Measurements from ENCODE around the gene CFAP161. TPM values are rescaled to one million over a fixed set of nuclear protein-coding genes. Genes with fewer than 3 reads are reported as not detected.

The CFAP161 gene
- total RNA-seq, 5 donors from 2014 or later (not counting 1 experiment from before 2014, with no cell fraction given) = 0.35 TPM; not detected in 4

- Mint-ChIP-seq H3K4me3 (no peak overlapping the region), H3K27ac (no peak overlapping the region), H3K27me3 (peaks cover 8 to 18% of the 10 kb centered on the region in 2 donors), H3K36me3 (no peaks in the 10 kb centered on the region), H3K4me1 (no peaks in the 10 kb centered on the region), H3K9me3 (no peaks in the 10 kb centered on the region)
- ChIA-PET POLR2A (no interaction called here), CTCF (interaction anchor here in 1 of 2 donors (0.6 kb wide), 1 partner anchor 18 kb away, joined by 4 read pairs; no protein-coding TSS in a partner anchor)
- 64% methylated on average over 5 of the region's 5 CpGs for WGBS (ENCODE audit: insufficient coverage)
- Histone ChIP-seq H3K9me3 (no peaks in the 10 kb centered on the region), H3K4me1 (ENCODE audit: control insufficient read depth in 1 of 2, extremely low read depth in 1 of 2, insufficient read depth in 2 of 2, low read length in 2 of 2) (no peaks in the 10 kb centered on the region), H3K4me3 (ENCODE audit: control insufficient read depth in 1 of 2, extremely low read depth in 1 of 2, low read length in 1 of 2) (no peak overlapping the region), H3K36me3 (ENCODE audit: control insufficient read depth in 2 of 2, extremely low read depth in 1 of 2, insufficient read depth in 1 of 2, low read length in 1 of 2) (no peaks in the 10 kb centered on the region), H3K27ac (ENCODE audit: low read length) (no peak overlapping the region), H3K27me3 (replicated peaks in 1 of 2; ENCODE audit: control insufficient read depth in 2 of 2, extremely low read depth in 1 of 2, insufficient read depth in 2 of 2, low read length in 1 of 2) (no peaks in the 10 kb centered on the region)
- DNase-seq (no peak), ATAC-seq (replicated peaks in 1 of 4) (no peak)
Observed at GRCh38 chr15:81088470-81089013, 45.5 kb upstream of the CFAP161 start.

- no peaks in the 10 kb centered on the region for H3K36me3 ChIP-seq (ENCODE audit: control insufficient read depth in 2 of 2, extremely low read depth in 1 of 2, insufficient read depth in 1 of 2, low read length in 1 of 2)
- H3K27me3 ChIP-seq (replicated peaks in 1 of 2; ENCODE audit: control insufficient read depth in 2 of 2, extremely low read depth in 1 of 2, insufficient read depth in 2 of 2, low read length in 1 of 2) = peaks cover 0 to 26% of the 10 kb centered on the region in 2 experiments
- no peak overlapping the region for H3K27ac ChIP-seq (ENCODE audit: low read length)
- WGBS (ENCODE audit: insufficient coverage) = 70% methylated on average over 7 of the region's 13 CpGs
- Mint-ChIP-seq H3K4me3 (no peak overlapping the region), H3K27me3 (peaks cover 32 to 40% of the 10 kb centered on the region in 2 donors), H3K27ac (no peak overlapping the region), H3K9me3 (no peaks in the 10 kb centered on the region), H3K4me1 (no peaks in the 10 kb centered on the region), H3K36me3 (no peaks in the 10 kb centered on the region)
- POLR2A ChIA-PET = no interaction called here
- H3K4me1 ChIP-seq (ENCODE audit: control insufficient read depth in 1 of 2, extremely low read depth in 1 of 2, insufficient read depth in 2 of 2, low read length in 2 of 2) = peaks cover 0 to 2% of the 10 kb centered on the region in 2 experiments
- no peak overlapping the region for H3K4me3 ChIP-seq (ENCODE audit: control insufficient read depth in 1 of 2, extremely low read depth in 1 of 2, low read length in 1 of 2)
- DNase-seq (no peak), ATAC-seq (replicated peaks in 1 of 4) (no peak)
- CTCF ChIA-PET = no interaction called here
- H3K9me3 ChIP-seq = no peaks in the 10 kb centered on the region
Observed at GRCh38 chr15:81091889-81092558, 42.0 kb upstream of the CFAP161 start.

- no peak overlapping the region for H3K27ac ChIP-seq (ENCODE audit: low read length)
- Mint-ChIP-seq H3K4me3 (no peak overlapping the region), H3K36me3 (no peaks in the 10 kb centered on the region), H3K27me3 (peaks cover 36 to 45% of the 10 kb centered on the region in 2 donors), H3K4me1 (no peaks in the 10 kb centered on the region), H3K9me3 (no peaks in the 10 kb centered on the region), H3K27ac (no peak overlapping the region)
- DNase-seq (no peak), ATAC-seq (replicated peaks in 1 of 4) (no peak)
- WGBS (ENCODE audit: insufficient coverage) = 80% methylated on average over 3 of the region's 5 CpGs
- no peaks in the 10 kb centered on the region for H3K9me3 ChIP-seq
- peaks cover 0 to 29% of the 10 kb centered on the region in 2 experiments for H3K27me3 ChIP-seq (replicated peaks in 1 of 2; ENCODE audit: control insufficient read depth in 2 of 2, extremely low read depth in 1 of 2, insufficient read depth in 2 of 2, low read length in 1 of 2)
- H3K36me3 ChIP-seq (ENCODE audit: control insufficient read depth in 2 of 2, extremely low read depth in 1 of 2, insufficient read depth in 1 of 2, low read length in 1 of 2) = no peaks in the 10 kb centered on the region
- CTCF ChIA-PET = no interaction called here
- H3K4me3 ChIP-seq (ENCODE audit: control insufficient read depth in 1 of 2, extremely low read depth in 1 of 2, low read length in 1 of 2) = no peak overlapping the region
- POLR2A ChIA-PET = no interaction called here
- peaks cover 0 to 2% of the 10 kb centered on the region in 2 experiments for H3K4me1 ChIP-seq (ENCODE audit: control insufficient read depth in 1 of 2, extremely low read depth in 1 of 2, insufficient read depth in 2 of 2, low read length in 2 of 2)
Observed at GRCh38 chr15:81092559-81092902, 41.5 kb upstream of the CFAP161 start.

- peaks cover 0 to 34% of the 10 kb centered on the region in 2 experiments for H3K27me3 ChIP-seq (replicated peaks in 1 of 2; ENCODE audit: control insufficient read depth in 2 of 2, extremely low read depth in 1 of 2, insufficient read depth in 2 of 2, low read length in 1 of 2)
- ChIA-PET CTCF (no interaction called here), POLR2A (no interaction called here)
- Mint-ChIP-seq H3K9me3 (no peaks in the 10 kb centered on the region), H3K36me3 (no peaks in the 10 kb centered on the region), H3K27me3 (peaks cover 49 to 56% of the 10 kb centered on the region in 2 donors), H3K27ac (no peak overlapping the region), H3K4me3 (no peak overlapping the region), H3K4me1 (peaks cover 7 to 13% (median 8%) of the 10 kb centered on the region in 3 donors)
- DNase-seq (no peak), ATAC-seq (replicated peaks in 1 of 4) (no peak)
- H3K9me3 ChIP-seq = no peaks in the 10 kb centered on the region
- no peaks in the 10 kb centered on the region for H3K36me3 ChIP-seq (ENCODE audit: control insufficient read depth in 2 of 2, extremely low read depth in 1 of 2, insufficient read depth in 1 of 2, low read length in 1 of 2)
- no CpG with 5 or more reads among the region's 5 CpGs for WGBS (ENCODE audit: insufficient coverage)
- no peak overlapping the region for H3K27ac ChIP-seq (ENCODE audit: low read length)
- no peak overlapping the region for H3K4me3 ChIP-seq (ENCODE audit: control insufficient read depth in 1 of 2, extremely low read depth in 1 of 2, low read length in 1 of 2)
- peaks cover under 1 to 3% of the 10 kb centered on the region in 2 experiments for H3K4me1 ChIP-seq (ENCODE audit: control insufficient read depth in 1 of 2, extremely low read depth in 1 of 2, insufficient read depth in 2 of 2, low read length in 2 of 2)
Observed at GRCh38 chr15:81093961-81094360, 40.1 kb upstream of the CFAP161 start.

GRCh38 chr15:81095690-81096365, 38.2 kb upstream of the CFAP161 start:
- Mint-ChIP-seq H3K27ac (no peak overlapping the region), H3K4me1 (peaks cover 13 to 19% (median 14%) of the 10 kb centered on the region in 3 donors), H3K9me3 (no peaks in the 10 kb centered on the region), H3K36me3 (no peaks in the 10 kb centered on the region), H3K4me3 (no peak overlapping the region), H3K27me3 (peaks cover 54 to 56% of the 10 kb centered on the region in 2 donors)
- POLR2A ChIA-PET = no interaction called here
- no peaks in the 10 kb centered on the region for H3K36me3 ChIP-seq (ENCODE audit: control insufficient read depth in 2 of 2, extremely low read depth in 1 of 2, insufficient read depth in 1 of 2, low read length in 1 of 2)
- peaks cover 4 to 9% of the 10 kb centered on the region in 2 experiments for H3K4me1 ChIP-seq (ENCODE audit: control insufficient read depth in 1 of 2, extremely low read depth in 1 of 2, insufficient read depth in 2 of 2, low read length in 2 of 2)
- no peaks in the 10 kb centered on the region for H3K9me3 ChIP-seq
- no peak overlapping the region for H3K4me3 ChIP-seq (ENCODE audit: control insufficient read depth in 1 of 2, extremely low read depth in 1 of 2, low read length in 1 of 2)
- no peak for DNase-seq
- ATAC-seq (replicated peaks in 1 of 4) = no peak
- H3K27ac ChIP-seq (ENCODE audit: low read length) = no peak overlapping the region
- CTCF ChIA-PET = no interaction called here
- 63% methylated on average over 12 of the region's 12 CpGs for WGBS (ENCODE audit: insufficient coverage)
- H3K27me3 ChIP-seq (replicated peaks in 1 of 2; ENCODE audit: control insufficient read depth in 2 of 2, extremely low read depth in 1 of 2, insufficient read depth in 2 of 2, low read length in 1 of 2) = peaks cover 0 to 39% of the 10 kb centered on the region in 2 experiments

GRCh38 chr15:81096398-81096797, 37.7 kb upstream of the CFAP161 start:
- Histone ChIP-seq H3K9me3 (no peaks in the 10 kb centered on the region), H3K27ac (ENCODE audit: low read length) (no peak overlapping the region), H3K4me3 (ENCODE audit: control insufficient read depth in 1 of 2, extremely low read depth in 1 of 2, low read length in 1 of 2) (no peak overlapping the region), H3K36me3 (ENCODE audit: control insufficient read depth in 2 of 2, extremely low read depth in 1 of 2, insufficient read depth in 1 of 2, low read length in 1 of 2) (no peaks in the 10 kb centered on the region), H3K27me3 (replicated peaks in 1 of 2; ENCODE audit: control insufficient read depth in 2 of 2, extremely low read depth in 1 of 2, insufficient read depth in 2 of 2, low read length in 1 of 2) (peaks cover 0 to 39% of the 10 kb centered on the region in 2 experiments), H3K4me1 (ENCODE audit: control insufficient read depth in 1 of 2, extremely low read depth in 1 of 2, insufficient read depth in 2 of 2, low read length in 2 of 2) (peaks cover 4 to 9% of the 10 kb centered on the region in 2 experiments)
- H3K27me3 Mint-ChIP-seq = peaks cover 54 to 56% of the 10 kb centered on the region in 2 donors
- peaks cover 13 to 19% (median 14%) of the 10 kb centered on the region in 3 donors for H3K4me1 Mint-ChIP-seq
- POLR2A ChIA-PET = no interaction called here
- H3K27ac Mint-ChIP-seq = no peak overlapping the region
- ATAC-seq (replicated peaks in 1 of 4) = no peak
- H3K4me3 Mint-ChIP-seq = no peak overlapping the region
- no peaks in the 10 kb centered on the region for H3K36me3 Mint-ChIP-seq
- CTCF ChIA-PET = no interaction called here
- no peak for DNase-seq
- no peaks in the 10 kb centered on the region for H3K9me3 Mint-ChIP-seq
- 100% methylated on average over 2 of the region's 6 CpGs for WGBS (ENCODE audit: insufficient coverage)

Data from T-cell (primary cell).